Activated naive CD4-positive, alpha-beta T cell treated with anti-CD3 and anti-CD28 coated beads, Interleukin-2, amount 50 U/mL, for 24 hours (primary cell): ENCODE measurements around the gene CYLD.
A peak's percentile ranks its signal among the peaks of the same experiment; 100 is the strongest.

Experiments used
- H3K27ac Mint-ChIP-seq: one replicate; pipeline ENCODE4 v1.8.0; 2021; ENCODE audit warnings: mild to moderate bottlenecking, mixed read lengths
- H3K27me3 Mint-ChIP-seq: one replicate; pipeline ENCODE4 v1.8.0; 2021; ENCODE audit warnings: mixed read lengths
- H3K36me3 Mint-ChIP-seq: one replicate; pipeline ENCODE4 v1.8.0; 2021; ENCODE audit warnings: mixed read lengths
- H3K4me1 Mint-ChIP-seq: one replicate; pipeline ENCODE4 v1.8.0; 2021; ENCODE audit warnings: mixed read lengths
- H3K4me3 Mint-ChIP-seq: one replicate; pipeline ENCODE4 v1.8.0; 2021; ENCODE audit warnings: mild to moderate bottlenecking, mixed read lengths
- H3K9me3 Mint-ChIP-seq: one replicate; pipeline ENCODE4 v1.8.0; 2021; ENCODE audit warnings: mixed read lengths

CYLD gene

GRCh38 chr16:50706250-50706649 lies 35.6 kb upstream of the CYLD start:
- no peaks in the 10 kb centered on the region for H3K27me3 Mint-ChIP-seq
- H3K9me3 Mint-ChIP-seq, result peaks cover 13% of the 10 kb centered on the region
- no peak overlapping the region for H3K27ac Mint-ChIP-seq
- H3K4me3 Mint-ChIP-seq, result no peak overlapping the region
- peaks cover 15% of the 10 kb centered on the region for H3K36me3 Mint-ChIP-seq
- H3K4me1 Mint-ChIP-seq, result peaks cover 29% of the 10 kb centered on the region

GRCh38 chr16:50708373-50709060 lies 33.4 kb upstream of the CYLD start:
- H3K4me3 Mint-ChIP-seq, result peak overlapping the region; percentile 37
- H3K27me3 Mint-ChIP-seq, result no peaks in the 10 kb centered on the region
- H3K4me1 Mint-ChIP-seq, result peaks cover 29% of the 10 kb centered on the region
- H3K27ac Mint-ChIP-seq, result peak overlapping the region; percentile 9
- peaks cover 13% of the 10 kb centered on the region for H3K9me3 Mint-ChIP-seq
- H3K36me3 Mint-ChIP-seq, result peaks cover 15% of the 10 kb centered on the region

- H3K36me3 Mint-ChIP-seq, result peaks cover 11% of the 10 kb centered on the region
- H3K9me3 Mint-ChIP-seq, result peaks cover 13% of the 10 kb centered on the region
- peaks cover 29% of the 10 kb centered on the region for H3K4me1 Mint-ChIP-seq
- H3K27ac Mint-ChIP-seq, result peak overlapping the region; percentile 9
- H3K27me3 Mint-ChIP-seq, result no peaks in the 10 kb centered on the region
- H3K4me3 Mint-ChIP-seq, result peak overlapping the region; percentile 37
These were observed 32.7 kb upstream of the CYLD start for GRCh38 chr16:50709061-50709684.

- Mint-ChIP-seq H3K4me3 (no peak overlapping the region), H3K9me3 (peaks cover 10% of the 10 kb centered on the region), H3K27ac (peak overlapping the region; percentile 20), H3K27me3 (no peaks in the 10 kb centered on the region), H3K36me3 (peaks cover 8% of the 10 kb centered on the region), H3K4me1 (peaks cover 29% of the 10 kb centered on the region)
These were observed 31.9 kb upstream of the CYLD start for GRCh38 chr16:50709980-50710379.

DNA sequence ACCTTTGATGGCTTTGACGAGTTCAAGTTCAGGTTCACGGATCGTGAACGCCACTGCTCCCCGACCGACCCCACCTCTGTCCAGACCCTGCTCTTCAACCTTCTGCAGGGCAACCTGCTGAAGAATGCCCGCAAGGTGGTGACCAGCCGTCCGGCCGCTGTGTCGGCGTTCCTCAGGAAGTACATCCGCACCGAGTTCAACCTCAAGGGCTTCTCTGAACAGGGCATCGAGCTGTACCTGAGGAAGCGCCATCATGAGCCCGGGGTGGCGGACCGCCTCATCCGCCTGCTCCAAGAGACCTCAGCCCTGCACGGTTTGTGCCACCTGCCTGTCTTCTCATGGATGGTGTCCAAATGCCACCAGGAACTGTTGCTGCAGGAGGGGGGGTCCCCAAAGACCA lies 30.8 kb upstream of the CYLD start:
- H3K27ac Mint-ChIP-seq, result no peak overlapping the region
- H3K9me3 Mint-ChIP-seq, result no peaks in the 10 kb centered on the region
- H3K4me1 Mint-ChIP-seq, result peaks cover 29% of the 10 kb centered on the region
- H3K4me3 Mint-ChIP-seq, result no peak overlapping the region
- no peaks in the 10 kb centered on the region for H3K27me3 Mint-ChIP-seq
- H3K36me3 Mint-ChIP-seq, result no peaks in the 10 kb centered on the region

DNA sequence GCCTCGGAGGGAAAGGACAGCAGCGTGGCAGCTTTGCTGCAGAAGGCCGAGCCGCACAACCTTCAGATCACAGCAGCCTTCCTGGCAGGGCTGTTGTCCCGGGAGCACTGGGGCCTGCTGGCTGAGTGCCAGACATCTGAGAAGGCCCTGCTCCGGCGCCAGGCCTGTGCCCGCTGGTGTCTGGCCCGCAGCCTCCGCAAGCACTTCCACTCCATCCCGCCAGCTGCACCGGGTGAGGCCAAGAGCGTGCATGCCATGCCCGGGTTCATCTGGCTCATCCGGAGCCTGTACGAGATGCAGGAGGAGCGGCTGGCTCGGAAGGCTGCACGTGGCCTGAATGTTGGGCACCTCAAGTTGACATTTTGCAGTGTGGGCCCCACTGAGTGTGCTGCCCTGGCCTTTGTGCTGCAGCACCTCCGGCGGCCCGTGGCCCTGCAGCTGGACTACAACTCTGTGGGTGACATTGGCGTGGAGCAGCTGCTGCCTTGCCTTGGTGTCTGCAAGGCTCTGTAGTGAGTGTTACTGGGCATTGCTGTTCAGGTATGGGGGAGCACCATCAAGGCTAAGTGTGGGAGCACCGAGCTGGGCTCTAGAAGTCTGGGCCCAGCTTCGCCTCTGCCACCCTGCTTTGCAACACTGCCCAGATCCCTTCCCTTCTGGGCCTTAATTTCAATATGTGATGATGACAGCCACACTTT lies 29.9 kb upstream of the CYLD start:
- Mint-ChIP-seq H3K4me3 (no peak overlapping the region), H3K36me3 (no peaks in the 10 kb centered on the region), H3K27ac (no peak overlapping the region), H3K27me3 (no peaks in the 10 kb centered on the region), H3K9me3 (no peaks in the 10 kb centered on the region), H3K4me1 (peaks cover 36% of the 10 kb centered on the region)

DNA sequence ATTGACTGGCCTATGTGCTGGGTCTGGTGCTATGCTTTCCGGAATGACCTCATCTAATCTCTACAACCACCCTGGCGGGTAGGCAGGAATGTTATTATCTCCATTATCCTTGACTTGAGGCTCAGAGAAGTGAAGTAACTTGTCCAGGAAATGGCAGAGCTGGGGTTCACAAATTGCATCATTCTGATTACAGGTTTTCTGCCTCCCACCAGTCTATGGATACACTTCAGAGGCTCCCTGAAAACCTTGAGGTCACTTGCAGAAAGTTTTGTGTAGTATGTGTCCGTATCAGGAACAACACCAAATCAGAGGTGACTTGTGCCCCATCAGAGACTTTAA lies 29.4 kb upstream of the CYLD start:
- peaks cover 2% of the 10 kb centered on the region for H3K36me3 Mint-ChIP-seq
- H3K4me3 Mint-ChIP-seq, result no peak overlapping the region

DNA sequence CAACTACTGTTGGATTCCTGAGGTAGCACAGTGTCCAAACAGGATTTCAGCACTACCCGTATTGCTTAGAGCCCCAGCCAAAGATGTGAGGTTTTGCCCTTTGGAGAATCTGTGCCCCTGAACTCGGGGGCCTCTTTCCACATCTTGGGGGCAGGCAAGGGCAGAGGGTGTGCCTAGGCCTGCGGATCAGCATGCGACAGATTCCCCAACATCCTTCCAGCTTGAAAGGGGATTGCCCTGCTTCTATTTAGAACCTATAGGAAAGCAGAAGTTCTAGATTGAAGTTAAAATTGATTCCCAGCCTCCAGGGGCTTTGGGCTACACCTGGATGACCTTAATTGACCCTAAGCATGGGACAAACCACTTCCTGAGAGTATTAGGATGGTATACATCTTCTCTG lies 28.9 kb upstream of the CYLD start:
- Mint-ChIP-seq H3K27ac (no peak overlapping the region), H3K36me3 (peaks cover 2% of the 10 kb centered on the region)

More for the DNA sequence above, 29.4 kb upstream of the CYLD start:
- H3K27ac Mint-ChIP-seq, result no peak overlapping the region
- H3K27me3 Mint-ChIP-seq, result no peaks in the 10 kb centered on the region
- H3K4me1 Mint-ChIP-seq, result peaks cover 41% of the 10 kb centered on the region
- H3K9me3 Mint-ChIP-seq, result no peaks in the 10 kb centered on the region

DNA sequence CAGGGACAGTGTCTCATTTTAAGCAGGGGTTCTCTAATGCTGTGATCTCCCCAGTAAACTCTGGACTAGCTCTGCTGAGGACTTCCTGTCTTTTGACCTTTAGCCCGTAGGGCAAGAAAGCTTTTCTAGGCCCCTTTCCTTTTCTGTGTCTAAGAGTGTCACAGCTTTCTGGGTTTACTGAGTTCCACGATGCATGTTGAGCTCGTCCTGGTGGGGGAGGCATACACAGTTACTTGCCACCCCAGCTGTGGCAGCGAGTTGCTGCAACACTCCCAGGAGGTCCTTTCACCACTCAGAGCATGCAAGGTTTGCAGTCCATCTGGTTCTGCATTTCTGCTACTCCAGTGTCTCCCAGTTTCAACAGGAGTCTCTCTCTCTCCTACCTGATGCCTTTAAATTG lies 24.8 kb upstream of the CYLD start:
- no peaks in the 10 kb centered on the region for H3K9me3 Mint-ChIP-seq
- H3K4me1 Mint-ChIP-seq, result peaks cover 40% of the 10 kb centered on the region
- no peak overlapping the region for H3K27ac Mint-ChIP-seq
- H3K4me3 Mint-ChIP-seq, result no peak overlapping the region
- H3K36me3 Mint-ChIP-seq, result peaks cover 2% of the 10 kb centered on the region
- no peaks in the 10 kb centered on the region for H3K27me3 Mint-ChIP-seq

More for the DNA sequence above, 28.9 kb upstream of the CYLD start:
- Mint-ChIP-seq H3K4me1 (peaks cover 40% of the 10 kb centered on the region), H3K4me3 (no peak overlapping the region), H3K9me3 (no peaks in the 10 kb centered on the region), H3K27me3 (no peaks in the 10 kb centered on the region)

DNA sequence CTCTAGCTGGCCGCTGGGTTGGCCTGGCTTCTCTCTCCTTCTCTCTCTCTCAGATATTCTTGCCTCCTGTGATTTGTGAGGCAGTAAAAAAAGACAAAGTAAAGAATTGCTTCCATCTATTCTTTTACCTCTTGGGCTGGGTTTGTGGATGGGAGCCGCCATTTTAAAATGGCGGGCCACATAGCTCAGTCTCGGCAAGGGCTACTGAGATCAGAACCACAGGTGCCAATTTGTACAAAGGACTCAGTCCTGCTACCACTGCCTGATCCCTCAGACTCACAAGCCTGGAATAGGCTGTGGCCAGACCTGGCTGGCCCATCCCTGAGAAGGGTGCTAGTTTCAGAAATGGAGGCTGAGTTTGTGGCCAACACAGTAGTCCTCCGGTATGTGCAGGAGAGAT lies 24.4 kb upstream of the CYLD start:
- peaks cover 3% of the 10 kb centered on the region for H3K36me3 Mint-ChIP-seq
- peak overlapping the region; percentile 46 for H3K27ac Mint-ChIP-seq
- no peaks in the 10 kb centered on the region for H3K9me3 Mint-ChIP-seq
- H3K27me3 Mint-ChIP-seq, result no peaks in the 10 kb centered on the region
- H3K4me1 Mint-ChIP-seq, result peaks cover 44% of the 10 kb centered on the region
- no peak overlapping the region for H3K4me3 Mint-ChIP-seq

DNA sequence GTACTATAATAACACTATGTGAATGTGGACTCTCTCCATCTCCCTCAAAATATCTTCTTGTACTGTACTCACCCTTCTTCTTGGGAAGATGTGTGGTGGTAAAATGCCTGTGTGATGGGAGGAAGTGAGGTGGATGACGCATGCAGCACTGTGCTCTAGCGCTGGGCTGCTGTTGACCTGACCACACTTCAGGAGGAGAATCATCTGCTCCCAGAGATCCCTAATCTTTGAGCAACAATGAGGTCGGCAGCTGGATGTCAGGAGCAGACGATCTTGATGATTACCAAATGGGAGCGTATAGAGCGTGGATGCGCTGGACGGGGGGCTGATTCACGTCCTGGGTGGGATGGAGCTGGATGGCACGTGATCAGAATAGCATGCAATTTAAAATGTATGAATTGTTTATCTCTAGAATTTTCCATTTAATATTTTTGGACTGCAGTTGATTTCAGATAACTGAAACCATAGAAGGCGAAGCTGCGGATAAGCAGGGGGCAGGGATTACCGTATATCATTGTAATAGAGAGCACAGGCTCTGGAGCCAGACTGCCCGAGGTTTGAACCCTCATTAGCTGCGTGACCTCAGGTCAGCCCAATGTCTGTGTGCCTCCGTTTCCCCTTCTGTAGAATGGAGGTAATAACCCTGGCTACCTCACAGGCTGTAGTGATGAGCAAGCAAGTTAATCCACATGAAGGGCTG lies 23.7 kb upstream of the CYLD start:
- H3K4me3 Mint-ChIP-seq, result no peak overlapping the region
- no peaks in the 10 kb centered on the region for H3K9me3 Mint-ChIP-seq
- peaks cover 50% of the 10 kb centered on the region for H3K4me1 Mint-ChIP-seq
- peak overlapping the region; percentile 47 for H3K27ac Mint-ChIP-seq
- H3K27me3 Mint-ChIP-seq, result no peaks in the 10 kb centered on the region
- H3K36me3 Mint-ChIP-seq, result peaks cover 4% of the 10 kb centered on the region

DNA sequence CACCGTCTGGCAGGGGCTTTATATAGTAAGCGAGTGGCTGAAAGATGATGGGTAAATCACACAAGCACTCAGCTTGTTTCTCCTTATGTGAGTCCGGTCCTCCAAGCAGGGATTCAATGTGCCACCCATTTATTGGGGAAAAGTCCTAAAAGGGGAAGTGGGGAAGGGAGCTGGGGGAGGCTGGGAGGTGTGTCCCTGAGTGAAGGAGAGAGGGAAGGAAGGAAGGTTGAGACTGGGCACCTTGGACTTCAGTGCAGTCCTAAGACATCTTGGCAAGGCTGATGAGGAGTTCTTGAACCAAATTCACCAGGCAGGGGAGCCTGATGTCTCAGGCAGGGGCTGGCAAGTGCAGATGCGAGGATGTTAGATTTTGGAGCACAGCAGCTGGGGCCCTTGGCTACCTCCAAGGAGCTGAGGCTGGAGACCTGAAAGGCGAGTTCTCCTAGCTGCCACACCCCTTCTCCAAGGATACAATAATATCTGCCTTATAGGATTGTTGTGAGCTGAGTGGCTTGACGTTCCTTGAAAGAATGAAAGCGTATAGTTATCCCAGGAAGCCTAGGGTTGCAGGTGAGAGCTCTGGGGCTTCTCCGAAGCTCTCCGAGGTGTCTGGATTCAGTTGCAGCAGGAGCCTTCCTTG lies 23.0 kb upstream of the CYLD start:
- peak overlapping the region; percentile 80 for H3K27ac Mint-ChIP-seq
- no peak overlapping the region for H3K4me3 Mint-ChIP-seq

DNA sequence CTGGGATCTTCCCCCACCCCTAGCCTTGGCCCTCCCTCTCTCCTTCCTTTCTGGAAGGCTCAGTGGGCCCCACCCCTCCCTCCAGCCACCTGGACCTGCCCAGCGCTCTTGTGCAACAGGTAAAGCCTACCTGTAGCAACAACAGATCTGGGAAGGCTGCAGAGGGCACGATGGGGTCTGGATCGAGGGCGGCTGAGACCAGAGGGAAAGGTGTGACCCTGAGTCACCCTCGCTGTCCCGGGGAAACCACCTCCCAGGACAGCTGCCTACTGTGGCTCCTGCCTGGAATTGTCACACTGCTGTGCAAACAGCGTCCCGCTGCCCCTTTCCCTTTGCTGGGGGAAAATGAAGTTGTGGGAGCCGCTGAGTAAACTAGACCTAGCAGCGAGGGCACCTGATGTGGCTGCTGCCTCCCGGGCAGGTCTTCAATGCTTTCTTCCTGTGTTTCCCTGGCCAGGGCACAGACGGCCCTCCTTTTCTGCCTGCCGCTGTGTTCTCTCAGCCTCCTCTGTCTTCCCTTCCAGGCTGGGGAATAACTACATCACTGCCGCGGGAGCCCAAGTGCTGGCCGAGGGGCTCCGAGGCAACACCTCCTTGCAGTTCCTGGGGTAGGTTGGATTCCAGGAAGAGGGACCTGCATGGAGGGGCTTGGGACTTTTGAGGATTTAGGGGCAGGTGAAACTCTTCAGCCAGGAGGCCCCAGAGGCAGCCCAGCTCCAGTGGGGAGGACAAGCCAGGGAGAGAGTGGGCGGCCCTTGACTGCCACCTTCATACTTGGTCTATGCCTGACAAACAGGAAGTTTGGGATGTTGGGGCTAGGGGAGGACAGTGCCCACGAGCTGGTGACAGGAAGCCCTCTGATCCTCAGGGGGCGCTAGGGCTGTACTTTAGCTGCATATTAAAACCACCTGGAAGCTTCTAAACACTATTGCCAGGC lies 22.2 kb upstream of the CYLD start:
- H3K27me3 Mint-ChIP-seq, result no peaks in the 10 kb centered on the region
- H3K9me3 Mint-ChIP-seq, result no peaks in the 10 kb centered on the region
- peaks cover 53% of the 10 kb centered on the region for H3K4me1 Mint-ChIP-seq
- peaks cover 4% of the 10 kb centered on the region for H3K36me3 Mint-ChIP-seq
- H3K4me3 Mint-ChIP-seq, result no peak overlapping the region
- peak overlapping the region; percentile 27 for H3K27ac Mint-ChIP-seq

More for the DNA sequence above, 23.0 kb upstream of the CYLD start:
- no peaks in the 10 kb centered on the region for H3K9me3 Mint-ChIP-seq
- peaks cover 53% of the 10 kb centered on the region for H3K4me1 Mint-ChIP-seq
- H3K36me3 Mint-ChIP-seq, result peaks cover 4% of the 10 kb centered on the region
- H3K27me3 Mint-ChIP-seq, result no peaks in the 10 kb centered on the region

DNA sequence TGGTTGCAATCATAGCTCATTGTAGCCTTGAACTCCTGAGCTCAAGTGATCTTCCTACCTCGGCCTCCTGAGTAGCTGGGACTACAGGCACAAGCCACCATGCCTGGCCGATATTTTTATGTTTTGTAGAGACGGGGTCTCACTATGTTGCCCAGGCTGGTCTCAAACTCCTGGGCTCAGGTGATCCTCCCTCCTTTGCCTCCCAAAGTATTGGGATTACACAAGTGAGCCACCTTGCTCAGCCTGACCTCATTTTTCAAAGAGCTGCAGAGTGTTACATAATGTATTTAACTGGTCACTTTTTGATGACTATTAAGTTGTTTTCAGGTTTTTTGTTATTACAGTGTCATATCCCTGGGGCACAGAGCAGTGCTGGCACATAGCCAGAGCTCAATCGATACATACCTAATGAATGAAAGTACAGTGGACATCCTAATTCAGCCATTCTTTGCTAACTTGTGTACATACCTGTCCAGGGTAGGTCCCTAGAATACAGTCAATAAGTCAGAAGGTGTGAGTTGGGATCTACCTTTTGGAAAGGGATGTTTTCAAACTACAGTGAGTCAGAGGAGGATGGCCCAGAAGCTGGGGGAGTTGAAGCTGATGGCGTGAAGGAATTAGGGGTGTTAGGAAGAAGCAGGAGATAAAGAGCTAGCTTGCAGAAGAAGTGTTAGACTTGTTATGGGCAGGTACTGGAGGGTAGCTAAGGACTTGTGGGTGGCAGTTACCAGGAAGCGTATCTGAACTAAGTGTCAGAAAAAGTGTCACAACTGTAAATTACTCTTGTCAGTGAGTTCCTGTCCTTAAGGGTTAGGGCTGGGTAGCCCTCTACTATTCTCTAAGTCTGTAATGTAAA lies 20.1 kb upstream of the CYLD start:
- H3K4me1 Mint-ChIP-seq, result peaks cover 48% of the 10 kb centered on the region
- H3K4me3 Mint-ChIP-seq, result no peak overlapping the region
- peaks cover 5% of the 10 kb centered on the region for H3K36me3 Mint-ChIP-seq
- H3K9me3 Mint-ChIP-seq, result no peaks in the 10 kb centered on the region
- H3K27me3 Mint-ChIP-seq, result no peaks in the 10 kb centered on the region
- no peak overlapping the region for H3K27ac Mint-ChIP-seq
